ENCODE results near the gene ZRANB1. TPM values are rescaled to one million over a fixed set of nuclear protein-coding genes. Genes with fewer than 3 reads are reported as not detected.
A peak's percentile ranks its signal among the peaks of the same experiment; 100 is the strongest.

Gene ZRANB1
- total and polyA plus RNA-seq, 2 of the 4 experiments (the other 2 are of a cell fraction) = 11.2 to 24.7 TPM

DNA sequence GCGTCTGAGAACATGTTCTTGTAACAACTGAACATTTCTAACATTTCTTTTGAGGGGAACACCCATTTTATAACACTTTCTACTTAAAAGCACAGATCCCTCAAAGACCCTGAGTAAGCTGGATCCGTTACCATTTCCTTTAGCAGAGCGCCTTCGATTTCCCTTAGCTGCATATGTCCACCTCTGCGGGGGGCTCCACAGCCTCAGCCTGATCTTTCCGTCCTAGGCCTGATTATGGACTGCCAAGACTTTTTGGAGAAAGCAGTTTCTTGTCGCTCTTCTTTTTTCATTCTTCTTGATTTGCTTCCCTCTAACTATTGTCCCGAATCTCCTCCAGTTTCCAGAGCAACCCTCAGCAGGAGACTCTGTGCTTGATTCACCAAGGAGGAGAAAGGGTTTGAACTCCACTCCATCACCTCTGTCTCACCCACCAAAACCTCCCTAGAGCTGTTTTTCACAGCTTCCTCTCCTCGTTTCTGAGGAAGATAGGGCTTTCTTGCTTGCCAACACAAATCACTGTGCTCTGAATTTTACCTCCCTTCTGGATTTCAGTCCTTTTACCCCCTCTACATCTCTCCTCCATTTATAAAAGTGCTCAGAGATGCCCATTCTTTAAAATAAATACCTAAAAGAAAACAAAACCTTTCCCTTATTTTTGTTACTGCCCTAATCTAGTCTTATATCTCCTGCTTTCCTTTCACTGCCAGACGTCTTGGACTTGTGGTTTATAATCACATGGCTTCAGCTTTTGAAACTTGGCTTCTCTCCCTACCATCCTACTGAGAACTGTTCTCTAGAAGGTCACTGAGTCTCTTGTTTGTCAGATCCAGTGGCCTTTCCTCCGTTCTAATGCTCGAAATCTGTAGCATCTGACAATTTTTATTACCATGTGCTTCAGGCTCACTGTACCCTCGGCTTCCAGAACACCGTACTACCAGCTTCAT, 30.5 kb upstream of the ZRANB1 start:
- no peaks in the 10 kb centered on the region for H3K27me3 ChIP-seq (ENCODE audit: control insufficient read depth, insufficient read depth, low read length)
- peak overlapping the region; percentile 70 for H2BK20ac ChIP-seq (ENCODE audit: low read depth, low read length)
- H3K27ac ChIP-seq (ENCODE audit: insufficient read depth, low read length) = peak overlapping the region; percentile 93
- peak overlapping the region; percentile 80 for H3K4ac ChIP-seq (ENCODE audit: low read depth, low read length)
- no peaks in the 10 kb centered on the region for H4K20me1 ChIP-seq (ENCODE audit: insufficient read depth, low read length)
- H3K18ac ChIP-seq (ENCODE audit: low read depth, low read length) = peak overlapping the region; percentile 95
- H2AFZ ChIP-seq (replicated peaks; ENCODE audit: low read length, poor library complexity) = peak overlapping the region; percentile 59
- H4K91ac ChIP-seq (ENCODE audit: insufficient read depth, low read depth, low read length) = peak overlapping the region; percentile 74
- 0 out of 2 replicates have a peak overlapping the region, but pooled peaks have one; percentile 25 for H2AK5ac ChIP-seq (ENCODE audit: low read depth, low read length)
- H3K9me1 ChIP-seq (ENCODE audit: insufficient read depth, low read length) = peaks cover 5% of the 10 kb centered on the region
- peak overlapping the region; percentile 10 to 59 for H4K8ac ChIP-seq (ENCODE audit: low read depth in 2 of 2, low read length in 2 of 2)
- H3K14ac ChIP-seq (replicated peaks; ENCODE audit: low read depth, low read length) = peak overlapping the region; percentile 35
- peak overlapping the region; percentile 65 for H3K9ac ChIP-seq (ENCODE audit: low read depth, low read length)
- peak overlapping the region; percentile 79; the same call in 2 of the 3 replicates for H2BK15ac ChIP-seq (ENCODE audit: low read depth, low read length)
- DNase-seq (peak; percentile 67), ATAC-seq (ENCODE audit: low read depth) (peak; percentile 8)
- POLR2A ChIA-PET (ENCODE audit: unreplicated experiment) = interaction anchor here (0.5 kb wide), 1 partner anchor 121 kb away, joined by 6 read pairs; no protein-coding TSS in a partner anchor
- CTCF ChIA-PET = no interaction called here
- H2AK9ac ChIP-seq (replicated peaks; ENCODE audit: low read depth, low read length, poor library complexity) = no peak overlapping the region
- in situ Hi-C loops (cut with MboI; ENCODE audit: low sequenced_read_pairs) = no loop called here
- BruUV-seq (replicated peaks) = no TSS peak
- H4K5ac ChIP-seq (ENCODE audit: low read depth, low read length) = peak overlapping the region; percentile 93
- TF ChIP-seq CHD1 (IDR thresholded peaks at IDR 0.05; ENCODE audit: low read depth, low read length) (no peak), POLR2A (IDR thresholded peaks at IDR 0.05; ENCODE audit: low read depth, low read length) (no peak), MAZ (IDR thresholded peaks at IDR 0.05; ENCODE audit: borderline replicate concordance, low read depth, low read length) (no peak), USF2 (IDR thresholded peaks at IDR 0.05; ENCODE audit: low read depth, low read length) (no peak; the same call in 1 of the 2 replicates), CEBPB (IDR thresholded peaks at IDR 0.05; ENCODE audit: low read depth, low read length) (no peak), CTCF (conservative IDR thresholded peaks at IDR 0.05; ENCODE audit: low read depth, low read length) (no peak)
- H3K4me2 ChIP-seq (ENCODE audit: low read depth, low read length) = peak overlapping the region; percentile 31
- peaks cover 6 to 9% of the 10 kb centered on the region in 2 experiments; a peak in 3 of 4 replicates for H3K79me1 ChIP-seq (ENCODE audit: low read depth in 1 of 2, low read length in 2 of 2)
- intact Hi-C loops (cut with micrococcal nuclease) = loop anchor here (10.0 kb wide), 1 partner anchor 153 kb away; no protein-coding TSS in a partner anchor
- H3K36me3 ChIP-seq (ENCODE audit: control insufficient read depth, insufficient read depth, low read length) = no peaks in the 10 kb centered on the region
- H2BK5ac ChIP-seq (ENCODE audit: low read depth, low read length, poor library complexity, severe bottlenecking) = peak overlapping the region; percentile 42
- H3K4me1 ChIP-seq (ENCODE audit: control insufficient read depth, insufficient read depth, low read length) = peaks cover 16% of the 10 kb centered on the region
- no peaks in the 10 kb centered on the region for H3K9me3 ChIP-seq (ENCODE audit: control insufficient read depth, insufficient read depth, low read length)
- 68% methylated on average over 3 of the region's 14 CpGs; no CpG with 5 or more reads in 1 of the 2 experiments for WGBS, 2 experiments (ENCODE audit: extremely low coverage in 2 of 2, insufficient read length in 1 of 2)
- dilution Hi-C loops (cut with HindIII; ENCODE audit: low sequenced_read_pairs, unreplicated experiment) = no loop called here
- H3K23ac ChIP-seq (ENCODE audit: low read depth, low read length) = peak overlapping the region; percentile 20; the same call in 1 of the 2 replicates
- H2BK120ac ChIP-seq (ENCODE audit: low read depth, low read length) = peak overlapping the region; percentile 89
- peak overlapping the region; percentile 27; the same call in 1 of the 2 replicates for H3K56ac ChIP-seq (ENCODE audit: extremely low read depth, insufficient read depth, low read length)
- no peak overlapping the region for H3K4me3 ChIP-seq (ENCODE audit: insufficient read depth, low read depth, low read length)

All from IMR-90 (cell line).